HG03575 (cell line): Measurements from ENCODE around the gene COBLL1.
"Not testable (repeated sequence)": the region's sequence is repeated elsewhere in the genome, so short reads cannot be mapped to it uniquely, and the experiment has no call there.

Experiments
- ATAC-seq: cut with Tn5 transposase; IDR thresholded peaks from one replicate; pipeline ENCODE4 v1.9.1; 2021; ENCODE audit not compliant: unreplicated experiment, insufficient number of reproducible peaks, low FRiP score; ENCODE audit errors: extremely low read depth

The COBLL1 gene

DNA sequence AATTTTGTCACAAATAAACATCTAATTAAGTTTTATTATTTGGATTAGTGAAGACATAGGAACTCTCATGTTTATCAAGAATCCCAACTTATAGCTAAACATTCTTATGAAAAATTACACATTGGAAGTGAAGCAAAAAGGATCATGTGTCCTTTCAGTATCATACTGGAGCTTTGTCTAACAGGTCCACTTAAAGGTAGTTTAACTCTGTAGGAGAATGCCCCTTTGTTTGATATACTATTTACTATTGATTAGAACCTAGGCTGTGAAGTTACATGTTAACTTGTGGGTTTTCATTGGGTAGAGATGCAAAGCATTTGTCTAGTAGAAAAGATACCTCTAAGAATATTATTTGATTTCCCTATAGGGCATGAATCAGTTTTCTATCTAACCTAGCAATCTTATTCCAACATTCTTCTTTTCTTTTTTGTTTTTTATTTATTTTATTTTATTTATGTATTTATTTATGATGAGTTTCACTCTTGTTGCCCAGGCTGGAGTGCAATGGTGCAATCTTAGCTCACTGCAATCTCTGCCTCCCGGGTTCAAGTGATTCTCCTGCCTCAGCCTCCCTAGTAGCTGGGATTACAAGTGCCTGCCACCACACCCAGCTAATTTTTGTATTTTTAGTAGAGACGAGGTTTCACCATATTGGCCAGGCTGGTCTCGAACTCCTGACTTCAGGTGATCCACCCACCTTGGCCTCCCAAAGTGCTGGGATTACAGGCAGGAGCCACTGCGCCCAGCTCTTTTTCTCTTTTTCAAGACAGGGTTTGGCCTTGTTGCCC is 18.5 kb upstream of the COBLL1 start:
- not testable (repeated sequence) for ATAC-seq

DNA sequence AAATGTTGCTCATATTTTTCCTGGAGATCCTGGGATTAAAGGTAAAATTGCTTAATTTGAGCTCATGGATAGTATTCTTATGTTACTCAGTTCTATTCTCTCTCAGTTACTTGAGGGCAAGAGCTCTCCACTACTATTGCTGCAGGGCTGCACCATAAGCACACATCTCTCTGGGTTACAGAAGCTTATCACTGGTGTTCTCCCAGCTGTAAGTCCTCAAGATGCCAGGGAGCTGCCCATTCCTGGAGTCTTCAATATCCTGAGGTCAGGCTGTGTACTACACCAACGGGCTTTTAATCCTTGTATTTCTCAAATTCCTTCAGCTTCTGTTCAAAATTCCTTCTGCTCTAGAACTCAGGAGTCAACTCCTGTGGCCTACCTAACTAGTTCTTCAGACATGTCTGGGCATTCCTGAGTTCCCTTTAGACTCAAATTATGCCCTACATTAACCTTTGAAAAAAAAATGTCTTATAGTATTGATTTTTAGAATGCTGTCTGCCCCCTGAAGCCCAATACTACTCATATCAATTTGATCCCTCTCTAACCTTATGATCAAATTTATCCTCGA is 17.7 kb upstream of the COBLL1 start:
- no peak for ATAC-seq

DNA sequence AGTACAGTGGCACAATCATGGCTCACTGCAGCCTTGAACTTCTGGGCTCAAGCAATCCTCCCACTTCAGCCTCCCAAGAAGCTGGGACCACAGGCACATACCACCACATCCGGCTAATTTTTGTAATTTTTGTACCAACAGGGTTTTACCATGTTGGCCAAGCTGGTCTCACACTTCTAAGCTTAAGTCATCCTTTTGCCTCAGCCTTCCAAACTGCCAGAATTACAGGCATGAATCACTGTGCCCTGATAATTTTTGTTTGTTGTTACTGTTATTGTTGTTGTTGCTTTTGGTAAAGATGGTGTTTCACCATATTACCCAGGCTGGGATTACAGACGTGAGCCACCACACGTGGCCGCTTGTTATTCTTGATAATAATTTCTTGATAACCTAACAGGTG is 10.5 kb upstream of the COBLL1 start:
- no peak for ATAC-seq

DNA sequence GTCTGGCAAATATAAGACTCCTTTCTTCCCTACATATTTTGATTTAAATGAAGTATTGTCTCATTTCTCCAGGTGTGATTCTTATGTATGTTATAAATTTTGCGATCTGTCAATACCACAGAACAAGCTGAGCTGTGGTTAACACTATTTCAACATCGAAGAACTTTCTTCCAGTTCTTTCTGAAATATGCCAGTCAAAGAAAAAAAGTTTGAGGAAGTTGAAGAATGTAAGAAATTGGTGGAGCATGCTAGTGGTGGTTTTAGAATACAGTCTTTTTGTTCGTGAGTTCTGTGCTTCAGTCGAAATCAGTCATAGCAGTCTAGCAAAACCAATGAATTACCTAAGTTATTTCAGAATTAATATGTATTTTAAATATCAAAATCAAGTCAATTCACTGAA is 8.6 kb upstream of the COBLL1 start:
- ATAC-seq = no peak

DNA sequence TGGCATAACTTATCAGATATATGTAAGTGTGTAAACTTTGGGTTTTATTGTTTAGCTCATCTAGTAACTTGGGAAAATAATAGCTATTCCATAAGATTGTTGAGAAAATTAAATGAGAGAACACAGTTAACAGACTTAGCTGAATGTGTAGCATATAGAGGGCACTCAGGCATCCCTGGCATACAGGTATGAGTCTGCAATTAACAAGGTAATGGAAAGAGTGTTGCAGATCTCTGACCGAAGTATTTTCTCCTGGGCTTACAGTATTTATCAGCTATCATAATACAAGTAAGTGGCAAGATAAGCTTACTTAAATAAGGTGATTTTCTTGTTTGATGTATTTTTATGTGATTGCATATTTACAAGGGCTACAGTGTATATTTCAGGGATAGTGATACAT is 7.9 kb upstream of the COBLL1 start:
- ATAC-seq = no peak

DNA sequence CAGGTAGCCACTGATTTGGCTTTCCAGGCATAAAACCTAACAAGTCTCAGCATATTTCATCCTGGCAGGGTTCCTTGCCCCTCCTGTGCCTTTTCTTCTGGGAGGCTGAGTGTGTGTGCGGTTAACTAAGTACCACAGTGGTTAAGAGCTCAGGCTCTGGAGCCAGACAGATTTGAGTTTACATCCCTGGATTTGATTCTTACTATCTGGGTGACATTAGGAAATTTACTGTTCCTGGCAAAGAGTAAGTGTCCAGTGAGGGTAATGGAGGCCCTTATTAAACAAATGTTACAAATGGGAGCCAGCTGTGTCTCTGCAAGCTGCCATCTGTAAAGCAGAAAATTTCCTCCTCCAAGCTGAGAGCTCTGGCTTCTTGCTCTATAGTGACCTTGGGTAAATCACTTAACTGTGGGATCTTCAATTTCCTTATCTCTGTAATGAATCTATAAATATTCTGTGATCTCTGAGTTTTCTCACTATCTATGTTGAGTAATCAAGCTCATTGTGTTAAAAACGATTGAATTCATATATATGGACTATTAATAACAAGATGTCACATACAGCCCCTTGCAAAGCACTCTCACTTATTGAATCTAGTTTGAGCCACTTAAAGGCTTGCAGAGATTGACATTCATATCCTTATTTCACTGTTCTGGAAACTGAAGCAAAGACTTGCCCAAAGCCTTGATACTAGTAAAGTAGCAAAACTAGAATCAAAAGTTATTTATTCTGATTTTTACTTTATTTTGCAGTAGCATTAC is 6.5 kb upstream of the COBLL1 start:
- ATAC-seq = no peak

DNA sequence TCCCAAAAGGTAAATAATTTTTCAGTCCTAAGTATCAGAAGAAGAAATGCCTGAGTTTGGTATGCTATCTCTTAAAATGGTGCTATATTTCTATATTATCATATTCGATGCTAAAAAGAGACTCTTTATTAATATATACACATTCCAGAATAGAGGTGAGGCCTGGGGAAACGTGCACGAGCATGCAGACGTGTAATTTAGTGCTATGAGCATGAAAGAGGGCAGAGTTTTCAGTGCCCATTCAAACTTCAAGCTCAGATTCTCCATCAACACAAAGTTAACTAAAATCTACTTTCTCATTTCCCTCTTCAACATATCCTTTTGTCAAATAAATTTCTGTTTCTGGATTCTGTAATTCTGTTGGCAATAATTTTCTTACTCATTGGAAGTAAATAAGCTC is 5.7 kb upstream of the COBLL1 start:
- ATAC-seq = no peak

DNA sequence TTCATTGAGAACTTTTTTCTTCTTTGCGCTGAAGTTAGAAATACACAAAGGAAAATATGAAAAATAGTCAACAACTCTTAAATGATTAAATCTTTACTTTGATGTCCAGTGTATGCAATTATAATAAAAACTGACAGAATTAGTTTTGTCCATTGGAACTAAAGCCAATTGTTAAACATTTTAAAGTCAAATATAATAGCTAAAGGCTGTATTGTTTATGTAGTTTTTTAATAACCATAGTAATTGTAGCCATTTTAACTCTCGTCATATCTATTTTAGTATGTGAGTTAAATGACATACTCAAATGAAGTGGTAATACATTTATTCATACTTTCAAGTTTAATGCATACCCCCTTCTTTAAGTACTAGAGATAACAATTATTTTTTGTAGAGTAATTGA is 4.7 kb upstream of the COBLL1 start:
- ATAC-seq = no peak

DNA sequence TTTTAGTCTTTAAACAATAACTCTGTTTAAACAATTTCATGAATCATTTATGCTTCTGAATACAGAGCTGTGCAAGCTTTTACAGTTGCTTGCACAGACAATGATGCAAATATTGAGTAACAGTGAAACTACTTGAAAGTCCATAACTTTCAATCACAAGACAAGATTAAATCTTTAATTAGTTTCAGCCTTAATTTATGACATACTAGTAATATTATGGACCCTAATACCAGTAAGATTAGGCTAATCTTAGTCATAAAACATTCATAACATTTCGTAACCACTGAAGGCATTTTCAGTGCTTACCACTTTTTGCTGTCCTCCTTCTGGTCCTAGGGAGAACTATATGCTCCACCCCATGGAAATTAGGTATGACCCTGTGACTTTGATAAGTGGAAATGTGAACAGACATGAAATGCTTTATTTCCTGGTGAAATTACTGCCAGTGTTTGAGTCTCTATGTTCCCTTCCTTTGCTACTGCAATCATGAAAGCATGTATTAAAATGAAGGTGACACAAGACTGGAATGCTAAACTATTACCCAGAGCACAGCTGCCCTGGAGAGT is 1.8 kb upstream of the COBLL1 start:
- no peak for ATAC-seq

DNA sequence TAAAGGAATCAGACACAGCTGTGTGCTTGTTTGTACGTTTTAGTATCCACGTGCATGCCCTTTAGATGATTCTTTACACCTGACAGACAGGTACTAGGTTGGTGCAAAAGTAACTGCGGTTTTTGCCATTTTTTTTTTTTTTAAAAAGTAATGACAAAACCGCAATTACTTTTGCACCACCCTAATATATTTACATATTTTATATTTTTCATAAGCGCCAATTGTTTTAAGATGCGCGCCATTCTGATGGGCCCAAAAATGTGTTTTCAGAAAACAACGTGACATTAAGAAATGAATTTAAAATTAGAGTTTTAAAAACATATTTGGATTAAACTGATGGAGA is 972 bp upstream of the COBLL1 start:
- no peak for ATAC-seq

DNA sequence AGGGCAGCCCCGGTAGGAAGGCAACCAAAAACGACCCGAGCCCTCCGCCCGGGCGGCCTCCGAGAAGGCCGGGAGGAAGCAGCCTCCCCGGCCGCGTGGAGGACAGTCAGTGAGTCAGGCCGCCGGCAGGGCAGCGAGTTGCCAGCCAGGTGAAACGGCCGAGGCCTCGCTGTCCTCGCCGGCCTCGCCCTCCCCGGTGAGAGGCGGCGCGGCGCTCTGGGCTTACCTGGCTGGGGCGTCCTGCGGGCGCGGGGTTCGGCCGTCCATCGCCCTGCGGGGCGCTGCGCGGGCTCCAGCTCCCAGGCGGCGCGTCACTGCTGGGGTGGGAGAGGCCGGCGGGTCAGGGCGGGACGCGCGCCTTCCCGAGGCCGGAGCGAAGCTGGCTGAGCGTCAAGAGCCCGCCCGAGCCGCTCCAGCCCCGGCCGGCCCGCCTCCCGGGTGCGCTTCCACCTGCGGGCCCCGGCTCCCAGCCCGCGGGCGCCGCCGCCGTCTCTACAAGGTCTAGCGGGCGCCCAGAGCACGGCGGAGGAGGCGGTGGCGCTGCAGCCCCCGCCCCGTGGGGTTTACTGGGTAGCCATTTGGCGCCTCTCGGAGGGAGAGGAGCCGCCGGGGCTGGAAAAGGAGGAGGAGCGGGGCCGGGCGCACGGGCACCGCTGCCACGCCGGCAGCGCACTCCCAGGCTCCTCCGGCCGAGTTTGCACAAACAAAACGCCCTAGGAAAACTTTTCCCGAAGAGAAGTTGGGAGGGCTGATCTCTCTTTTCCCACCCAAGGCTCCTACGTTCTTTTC is 499 bp downstream of the COBLL1 start:
- ATAC-seq = no peak

DNA sequence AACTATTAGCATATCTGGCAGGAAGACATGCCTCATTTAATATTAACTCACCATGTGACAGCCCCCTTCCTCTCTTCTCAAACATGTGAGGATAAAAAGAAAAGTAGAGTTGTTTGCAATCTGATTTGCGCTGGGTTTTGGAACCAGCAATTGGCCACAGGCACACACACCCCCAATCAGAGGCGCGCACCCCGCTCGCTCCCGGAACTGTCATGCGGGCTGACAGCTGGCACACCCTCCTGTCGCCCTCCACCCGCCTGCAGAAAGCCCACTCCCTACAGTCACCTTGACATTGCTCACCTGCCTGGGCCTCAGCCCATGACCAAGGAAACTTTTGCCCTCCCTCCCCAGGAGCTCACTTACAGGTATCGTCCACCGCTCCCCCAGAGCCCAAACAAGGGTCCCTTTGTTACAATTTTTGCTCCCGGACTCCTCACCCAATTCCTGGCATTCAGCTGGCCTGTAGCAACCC is 1.1 kb downstream of the COBLL1 start:
- ATAC-seq = no peak

DNA sequence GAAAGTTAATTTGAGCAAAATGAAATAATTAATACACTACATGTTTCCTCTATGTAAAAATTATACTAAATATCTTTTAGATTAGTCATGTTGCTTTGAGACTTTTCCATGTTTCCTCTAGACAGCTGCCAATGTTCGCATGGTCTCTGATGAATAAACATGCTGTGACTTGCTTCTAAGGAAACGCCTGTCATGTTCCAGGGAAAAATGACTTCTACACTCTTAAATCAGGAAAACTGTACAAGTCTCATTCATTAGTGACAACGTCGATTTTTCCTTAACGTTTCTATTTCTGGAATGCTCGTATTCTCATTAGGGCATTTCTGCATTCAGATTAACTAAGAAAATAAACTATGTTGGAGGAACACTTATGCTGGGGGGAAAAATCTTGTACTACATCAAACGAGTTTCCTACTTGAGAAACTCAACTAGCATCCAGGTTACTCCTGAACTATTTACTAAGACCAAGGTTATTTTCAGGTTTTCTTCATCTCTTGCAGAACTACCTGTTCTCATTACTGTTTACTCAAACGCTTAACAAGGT is 1.6 kb downstream of the COBLL1 start:
- no peak for ATAC-seq

DNA sequence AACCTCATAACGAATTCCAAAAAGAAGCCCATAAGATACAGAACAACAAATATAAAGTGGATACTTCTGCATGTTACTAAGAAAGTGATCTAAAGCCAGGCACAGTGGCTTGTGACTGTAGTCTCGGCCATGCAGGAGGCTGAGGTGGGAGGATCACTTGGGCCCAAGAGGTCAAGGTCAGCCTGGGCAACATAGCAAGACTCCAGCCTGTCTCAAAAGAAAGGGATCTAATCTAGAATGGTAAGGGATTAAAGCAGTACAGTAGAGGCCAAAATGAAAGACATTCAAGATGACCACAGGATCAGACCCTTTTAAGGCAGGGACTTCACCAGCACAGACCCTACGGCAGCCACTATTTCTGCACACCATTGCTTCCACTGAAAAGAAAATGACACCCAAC is 3.8 kb downstream of the COBLL1 start:
- no peak for ATAC-seq

DNA sequence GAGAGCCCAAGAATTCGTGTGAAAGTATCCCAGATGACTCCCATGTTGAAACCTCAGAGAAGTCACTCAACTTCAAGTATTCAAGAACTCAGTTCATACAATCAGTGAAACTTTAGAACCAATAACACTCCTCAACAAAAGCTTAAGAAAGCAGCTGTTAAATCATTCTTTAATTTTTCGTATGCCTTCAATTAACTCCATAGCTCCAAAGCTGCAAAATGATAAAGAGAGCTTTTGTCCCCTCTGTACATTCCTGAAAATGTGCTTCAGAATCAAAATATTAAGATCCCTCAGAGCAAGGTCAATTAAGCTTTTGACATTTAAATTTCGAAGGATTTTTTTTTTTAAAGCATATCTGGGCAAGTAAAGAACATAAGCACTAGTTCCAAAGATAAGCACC is 4.7 kb downstream of the COBLL1 start:
- ATAC-seq = no peak

DNA sequence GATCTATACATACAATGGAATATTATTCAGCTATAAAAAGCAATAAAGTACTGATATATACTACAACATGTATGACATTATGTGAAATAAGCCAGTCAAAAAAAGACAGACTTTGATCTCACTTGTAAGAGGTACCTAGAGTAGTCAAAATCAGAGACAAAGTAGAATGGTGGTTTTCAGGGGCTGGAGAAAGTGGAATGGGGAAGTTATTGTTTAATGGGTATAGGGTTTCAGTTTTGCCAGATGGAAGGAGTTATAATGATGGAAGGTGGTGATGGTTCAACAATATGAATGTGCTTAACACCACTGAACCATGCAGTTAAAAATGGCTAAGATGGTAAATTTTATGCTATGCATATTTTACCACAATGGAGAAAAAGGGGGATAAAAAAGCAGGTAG is 6.3 kb downstream of the COBLL1 start:
- ATAC-seq = no peak

DNA sequence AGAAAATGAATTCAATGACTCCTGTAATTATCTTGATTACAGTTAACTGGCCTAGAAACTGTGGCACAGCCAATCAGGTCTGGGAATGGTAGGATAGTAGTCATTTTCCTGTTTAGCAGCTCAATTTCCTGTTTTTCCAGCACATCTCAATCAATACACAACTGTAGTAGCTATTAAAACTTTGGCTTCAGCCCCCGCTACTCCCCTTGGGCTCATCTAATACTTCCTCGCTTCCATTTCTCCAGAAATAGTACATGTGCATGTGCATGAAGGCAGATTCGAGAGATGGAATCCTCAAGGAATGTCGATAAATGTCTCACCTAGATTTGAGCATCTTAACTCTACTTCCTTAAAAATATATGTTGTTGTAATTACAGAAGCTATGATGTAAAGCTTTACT is 9.7 kb downstream of the COBLL1 start:
- ATAC-seq = no peak

DNA sequence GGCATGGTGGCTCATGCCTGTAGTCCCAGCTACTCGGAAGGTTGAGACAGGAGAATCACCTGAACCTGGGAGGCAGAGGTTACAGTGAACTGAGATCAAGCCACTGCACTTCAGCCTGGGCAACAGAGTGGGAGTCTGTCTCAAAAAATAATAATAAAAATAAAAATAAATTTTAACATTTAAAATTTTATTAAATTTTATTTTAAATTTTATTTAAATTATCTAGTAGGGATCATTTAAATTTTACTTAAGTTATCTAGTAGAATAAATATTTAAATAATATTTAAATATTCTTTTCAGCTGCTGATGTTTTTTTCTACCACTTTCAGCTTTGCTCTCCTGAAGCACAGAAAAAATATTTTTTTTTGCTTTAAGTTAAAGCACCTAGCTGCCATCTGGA is 10.4 kb downstream of the COBLL1 start:
- ATAC-seq = no peak
